H9 (cell line): Measurements from ENCODE around the gene DOCK11. TPM values are rescaled to one million over a fixed set of nuclear protein-coding genes. Genes with fewer than 3 reads are reported as not detected.

Experiments
- DNase-seq: peaks from one replicate; pipeline ENCODE4 v3.0.0-alpha.2; 2017
- H2AFZ ChIP-seq: one replicate; pipeline ENCODE4 v1.6.1; 2013; ENCODE audit warnings: mild to moderate bottlenecking, low read length, control low read depth, moderate library complexity
- H2AK5ac ChIP-seq: 2 replicates; pipeline ENCODE4 v1.6.1; 2013; ENCODE audit warnings: low read length, control low read depth, mixed read lengths; ENCODE audit not compliant: insufficient read length
- H2BK120ac ChIP-seq: one replicate; pipeline ENCODE4 v1.6.1; 2013; ENCODE audit warnings: low read depth, mild to moderate bottlenecking, low read length, control low read depth, inconsistent platforms; ENCODE audit not compliant: poor library complexity, severe bottlenecking
- H2BK12ac ChIP-seq: 2 replicates; pipeline ENCODE4 v1.6.1; 2013; ENCODE audit warnings: low read length, control low read depth, mixed read lengths, low read depth; ENCODE audit not compliant: insufficient read length
- H2BK15ac ChIP-seq: 2 replicates; pipeline ENCODE4 v1.6.1; 2013; ENCODE audit warnings: low read depth, low read length, control low read depth
- H2BK20ac ChIP-seq: one replicate; pipeline ENCODE4 v1.6.1; 2013; ENCODE audit warnings: low read depth, mild to moderate bottlenecking, low read length, control low read depth, inconsistent platforms; ENCODE audit not compliant: poor library complexity, severe bottlenecking
- H2BK5ac ChIP-seq: 2 replicates; pipeline ENCODE4 v1.6.1; 2013; ENCODE audit warnings: low read length, control low read depth, mixed read lengths; ENCODE audit not compliant: insufficient read length
- H3K14ac ChIP-seq: 2 replicates; pipeline ENCODE4 v1.6.1; 2013; ENCODE audit warnings: low read length, control low read depth; ENCODE audit not compliant: insufficient read depth
- H3K18ac ChIP-seq: 2 replicates; pipeline ENCODE4 v1.6.1; 2013; ENCODE audit warnings: low read depth, mild to moderate bottlenecking, mixed read lengths, low read length, control low read depth; ENCODE audit not compliant: insufficient read length
- H3K23ac ChIP-seq: 2 replicates; pipeline ENCODE4 v1.6.1; 2013; ENCODE audit warnings: low read length, control low read depth, mixed read lengths, low read depth; ENCODE audit not compliant: insufficient read length
- H3K23me2 ChIP-seq: 2 replicates; pipeline ENCODE4 v1.6.1; 2013; ENCODE audit warnings: low read depth, mild to moderate bottlenecking, mixed read lengths, low read length, control low read depth; ENCODE audit not compliant: insufficient read length, poor library complexity, severe bottlenecking
- H3K27ac ChIP-seq: 2 replicates; pipeline ENCODE4 v1.5.1; 2013; ENCODE audit warnings: low read length, control low read depth, mixed read lengths, low read depth; ENCODE audit not compliant: insufficient read length
- H3K27me3 ChIP-seq: 2 replicates; pipeline ENCODE4 v1.6.1; 2013; ENCODE audit warnings: low read length, control low read depth, inconsistent platforms; ENCODE audit not compliant: insufficient read depth
- H3K4ac ChIP-seq: 2 replicates; pipeline ENCODE4 v1.6.1; 2013; ENCODE audit warnings: low read depth, mild to moderate bottlenecking, control low read depth, inconsistent platforms, low read length, moderate library complexity
- H3K4me1 ChIP-seq: 2 replicates; pipeline ENCODE4 v1.6.1; 2013; ENCODE audit warnings: low read length, control low read depth, inconsistent platforms; ENCODE audit not compliant: insufficient read depth
- H3K4me2 ChIP-seq: 2 replicates; pipeline ENCODE4 v1.6.1; 2013; ENCODE audit warnings: low read length, control low read depth, mixed read lengths; ENCODE audit not compliant: insufficient read length, insufficient read depth
- H3K56ac ChIP-seq: 2 replicates; pipeline ENCODE4 v1.6.1; 2013; ENCODE audit warnings: low read depth, mild to moderate bottlenecking, mixed read lengths, low read length, control low read depth; ENCODE audit not compliant: insufficient read length
- H3K79me1 ChIP-seq: 2 replicates; pipeline ENCODE4 v1.6.1; 2013; ENCODE audit warnings: low read depth, mild to moderate bottlenecking, moderate library complexity, low read length, control low read depth, inconsistent platforms; ENCODE audit not compliant: insufficient read depth, poor library complexity, severe bottlenecking
- H3K79me2 ChIP-seq: 2 replicates; pipeline ENCODE4 v1.6.1; 2013; ENCODE audit warnings: low read length, control low read depth, inconsistent platforms; ENCODE audit not compliant: insufficient read depth
- H3K9ac ChIP-seq: 2 replicates; pipeline ENCODE4 v1.6.1; 2013; ENCODE audit warnings: low read length, control low read depth, mixed read lengths; ENCODE audit not compliant: insufficient read length; ENCODE audit errors: extremely low read depth
- H3K9me3 ChIP-seq: one replicate; pipeline ENCODE4 v1.6.1; 2013; ENCODE audit warnings: low read depth, low read length, inconsistent platforms; ENCODE audit not compliant: control insufficient read depth
- H3T11ph ChIP-seq: one replicate; pipeline ENCODE4 v1.6.1; 2013; ENCODE audit warnings: mild to moderate bottlenecking, low read length, control low read depth, inconsistent platforms
- H4K20me1 ChIP-seq: one replicate; pipeline ENCODE4 v1.6.1; 2013; ENCODE audit not compliant: control insufficient read depth, insufficient read length, insufficient read depth
- H4K5ac ChIP-seq: 2 replicates; pipeline ENCODE4 v1.6.1; 2013; ENCODE audit warnings: low read depth, mild to moderate bottlenecking, mixed read lengths, low read length, control low read depth; ENCODE audit not compliant: insufficient read length
- H4K8ac ChIP-seq: replicated peaks from 2 replicates; pipeline ENCODE4 v1.6.1; 2013; ENCODE audit warnings: low read length, control low read depth, mixed read lengths, low read depth; ENCODE audit not compliant: insufficient read length
- H4K91ac ChIP-seq: 2 replicates; pipeline ENCODE4 v1.6.1; 2013; ENCODE audit warnings: low read depth, mild to moderate bottlenecking, moderate library complexity, mixed read lengths, low read length, control low read depth; ENCODE audit not compliant: insufficient read length
- H3K27ac Mint-ChIP-seq, 3 experiments: 2 replicates in 2 of 3; 3 replicates in 1 of 3; pipeline ENCODE4 v1.8.0; 2020 to 2021; ENCODE audit warnings: mixed read lengths in 3 of 3, mild to moderate bottlenecking in 1 of 3, moderate library complexity in 1 of 3
- H3K27me3 Mint-ChIP-seq: 2 replicates; pipeline ENCODE4 v1.8.0; 2021; ENCODE audit warnings: low read depth, mild to moderate bottlenecking, moderate library complexity, mixed read lengths
- H3K36me3 Mint-ChIP-seq, 3 experiments: 2 replicates in 2 of 3; 3 replicates in 1 of 3; pipeline ENCODE4 v1.8.0; 2020 to 2021; ENCODE audit warnings: low read depth in 3 of 3, mixed read lengths in 3 of 3; ENCODE audit not compliant: insufficient read depth in 1 of 3
- H3K4me1 Mint-ChIP-seq, 2 experiments: 2 replicates each; pipeline ENCODE4 v1.8.0; 2020; ENCODE audit warnings: mixed read lengths in 2 of 2
- H3K4me3 Mint-ChIP-seq, 2 experiments: 2 replicates in 1 of 2; 3 replicates in 1 of 2; pipeline ENCODE4 v1.8.0; 2020 to 2021; ENCODE audit warnings: mild to moderate bottlenecking in 2 of 2, mixed read lengths in 2 of 2, moderate library complexity in 1 of 2
- H3K9me3 Mint-ChIP-seq, 2 experiments: 2 replicates in 1 of 2; 3 replicates in 1 of 2; pipeline ENCODE4 v1.8.0; 2020; ENCODE audit warnings: mild to moderate bottlenecking in 2 of 2, mixed read lengths in 2 of 2, moderate library complexity in 1 of 2
- WGBS: extraction: QIAGEN DNeasy Blood & Tissue Kit; methylation state at CpG from one replicate; pipeline ENCODE4 v1.1.7; 2013; ENCODE audit warnings: missing lambda C conversion rate, low lambda C conversion rate, mixed read lengths; ENCODE audit not compliant: insufficient read length; ENCODE audit errors: extremely low coverage; 5-methylcytosine and 5-hydroxymethylcytosine counted together
- total RNA-seq: library from RNA; stranded (reverse); gene quantifications from 2 replicates; pipeline ENCODE4 v1.2.1, GENCODE V29; 2021
- TF ChIP-seq, protein P1 (sequence below): fragments of 200-600 bp; sonication (generic); conservative IDR thresholded peaks from 3 replicates; pipeline ENCODE4 v1.8.0; 2021; ENCODE audit warnings: antibody characterized with exemption, mild to moderate bottlenecking

DOCK11 gene
- total RNA-seq, 1 experiment from 2014 or later, result 6.2 TPM

DNA sequence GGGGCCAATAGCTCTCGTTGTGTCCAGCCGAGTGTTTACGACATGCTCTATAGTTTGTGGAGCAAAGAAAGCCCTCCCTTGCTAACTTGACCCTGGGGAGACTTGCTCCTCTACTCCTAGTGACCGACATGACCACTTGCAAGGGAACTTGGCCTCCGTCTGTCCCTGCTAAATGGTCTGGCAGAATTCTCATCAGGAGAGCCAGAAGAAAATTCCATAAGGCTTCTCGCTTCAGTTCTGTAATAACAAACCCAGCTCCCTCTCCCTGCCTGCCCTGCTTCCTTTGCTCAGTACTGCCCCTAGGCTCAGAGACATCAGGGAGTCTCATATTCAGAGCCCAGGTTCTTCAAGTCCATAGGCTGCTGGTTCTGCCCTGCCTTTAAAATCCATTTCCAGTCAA lies 13.0 kb downstream of the DOCK11 start:
- no peaks in the 10 kb centered on the region for H3K79me2 ChIP-seq
- no peak overlapping the region for H2AFZ ChIP-seq
- no peaks in the 10 kb centered on the region; the same call in 1 of the 2 replicates for H3K27me3 Mint-ChIP-seq
- no peak overlapping the region for H2BK20ac ChIP-seq
- H3K56ac ChIP-seq, result no peak overlapping the region
- H3K4ac ChIP-seq, result no peak overlapping the region
- H4K20me1 ChIP-seq, result no peaks in the 10 kb centered on the region
- H2BK120ac ChIP-seq, result no peak overlapping the region
- H3K4me2 ChIP-seq, result no peak overlapping the region
- H2BK15ac ChIP-seq, result no peak overlapping the region
- no peak overlapping the region for H4K8ac ChIP-seq
- peaks cover 0 to 4% of the 10 kb centered on the region in 2 experiments; a peak in 2 of 4 replicates for H3K4me1 Mint-ChIP-seq
- H3K9me3 Mint-ChIP-seq, result peaks cover 11 to 74% of the 10 kb centered on the region in 2 experiments; a peak in 4 of 5 replicates
- no peak overlapping the region for H3K14ac ChIP-seq
- DNase-seq, result no peak
- H3K4me1 ChIP-seq, result no peaks in the 10 kb centered on the region
- no peak overlapping the region for H3K27ac Mint-ChIP-seq
- H3K79me1 ChIP-seq, result no peaks in the 10 kb centered on the region
- no CpG with 5 or more reads among the region's 6 CpGs for WGBS
- no peak overlapping the region for H3K4me3 Mint-ChIP-seq
- no peak overlapping the region for H4K5ac ChIP-seq
- H2BK5ac ChIP-seq, result no peak overlapping the region
- H2AK5ac ChIP-seq, result no peak overlapping the region
- H3K23ac ChIP-seq, result no peak overlapping the region
- peaks cover 27% of the 10 kb centered on the region for H3K9me3 ChIP-seq
- no peak overlapping the region for H3K27ac ChIP-seq
- TF ChIP-seq, protein P1, sequence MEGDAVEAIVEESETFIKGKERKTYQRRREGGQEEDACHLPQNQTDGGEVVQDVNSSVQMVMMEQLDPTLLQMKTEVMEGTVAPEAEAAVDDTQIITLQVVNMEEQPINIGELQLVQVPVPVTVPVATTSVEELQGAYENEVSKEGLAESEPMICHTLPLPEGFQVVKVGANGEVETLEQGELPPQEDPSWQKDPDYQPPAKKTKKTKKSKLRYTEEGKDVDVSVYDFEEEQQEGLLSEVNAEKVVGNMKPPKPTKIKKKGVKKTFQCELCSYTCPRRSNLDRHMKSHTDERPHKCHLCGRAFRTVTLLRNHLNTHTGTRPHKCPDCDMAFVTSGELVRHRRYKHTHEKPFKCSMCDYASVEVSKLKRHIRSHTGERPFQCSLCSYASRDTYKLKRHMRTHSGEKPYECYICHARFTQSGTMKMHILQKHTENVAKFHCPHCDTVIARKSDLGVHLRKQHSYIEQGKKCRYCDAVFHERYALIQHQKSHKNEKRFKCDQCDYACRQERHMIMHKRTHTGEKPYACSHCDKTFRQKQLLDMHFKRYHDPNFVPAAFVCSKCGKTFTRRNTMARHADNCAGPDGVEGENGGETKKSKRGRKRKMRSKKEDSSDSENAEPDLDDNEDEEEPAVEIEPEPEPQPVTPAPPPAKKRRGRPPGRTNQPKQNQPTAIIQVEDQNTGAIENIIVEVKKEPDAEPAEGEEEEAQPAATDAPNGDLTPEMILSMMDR, result no peak
- H3K18ac ChIP-seq, result no peak overlapping the region
- peaks cover 6 to 17% (median 7%) of the 10 kb centered on the region in 3 experiments; a peak in 5 of 7 replicates for H3K36me3 Mint-ChIP-seq
- H3K27me3 ChIP-seq, result no peaks in the 10 kb centered on the region
- no peak overlapping the region for H3K9ac ChIP-seq
- no peak overlapping the region for H4K91ac ChIP-seq
- H3K23me2 ChIP-seq, result no peaks in the 10 kb centered on the region
- no peak overlapping the region for H2BK12ac ChIP-seq
- H3T11ph ChIP-seq, result no peak overlapping the region
